T-helper 22 cell (primary cell): ENCODE data around the gene FSTL4.

Experiments used
- DNase-seq: peaks from one replicate; pipeline ENCODE4 v3.0.0-alpha.2; 2020; ENCODE audit warnings: low read depth

The FSTL4 gene

DNA sequence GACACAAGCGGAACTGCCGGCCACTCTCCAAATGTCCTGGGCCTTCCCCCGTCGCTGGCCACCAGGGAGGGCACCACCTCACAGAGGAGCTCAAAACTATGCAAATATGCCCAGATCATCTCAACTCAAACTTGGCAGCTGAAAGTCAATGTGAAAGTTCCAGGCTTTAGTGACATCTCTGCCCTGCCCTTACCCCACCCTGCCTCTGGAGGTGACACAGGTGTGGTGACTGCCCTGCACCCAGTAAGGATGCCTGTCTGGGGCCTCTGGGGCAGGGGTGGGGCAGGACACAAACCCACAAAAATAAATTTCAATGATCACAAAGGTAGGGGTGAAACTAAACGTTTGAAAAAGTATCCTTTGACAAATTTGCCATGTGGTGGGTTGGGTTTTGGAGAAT is 347.1 kb downstream of the FSTL4 start:
- no peak for DNase-seq

DNA sequence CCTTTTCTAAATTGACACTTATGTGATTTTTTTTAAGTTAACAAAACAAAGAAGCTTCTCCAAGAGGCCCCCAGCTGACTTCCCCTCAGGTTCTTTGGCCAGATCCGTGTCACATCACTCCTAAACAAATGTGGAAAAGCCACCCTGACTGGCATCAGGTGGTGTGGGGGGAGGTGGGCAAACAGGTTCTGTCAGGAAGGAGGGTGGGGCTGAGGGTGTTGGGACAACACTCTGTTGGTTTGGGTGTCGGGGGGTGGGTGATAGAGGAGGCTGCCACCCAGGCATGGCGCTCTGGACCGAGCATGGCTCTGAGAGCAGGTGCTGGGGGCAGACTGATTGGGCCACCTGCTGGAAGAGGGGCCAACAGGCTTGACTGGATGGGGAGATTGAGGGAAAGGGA is 349.7 kb downstream of the FSTL4 start:
- DNase-seq, result no peak

DNA sequence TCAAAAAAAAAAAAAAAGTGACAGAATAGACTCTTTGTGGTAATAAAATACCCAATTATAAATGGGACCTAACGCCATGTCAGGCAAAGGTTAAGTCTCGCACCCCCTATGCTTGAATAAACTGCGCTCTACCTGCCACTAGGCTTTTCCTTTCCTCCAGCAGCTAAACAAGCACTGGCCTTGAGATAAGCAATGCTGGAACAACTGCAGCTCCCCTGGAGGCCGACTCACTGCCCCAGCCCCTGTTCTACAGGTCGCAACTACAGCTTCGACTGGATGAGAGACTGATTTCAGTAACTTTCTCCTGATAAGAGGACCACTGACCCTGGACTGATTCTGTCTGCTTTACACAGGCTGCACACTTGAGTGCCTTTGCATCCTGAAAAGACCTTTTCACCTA is 350.3 kb downstream of the FSTL4 start:
- DNase-seq, result no peak

DNA sequence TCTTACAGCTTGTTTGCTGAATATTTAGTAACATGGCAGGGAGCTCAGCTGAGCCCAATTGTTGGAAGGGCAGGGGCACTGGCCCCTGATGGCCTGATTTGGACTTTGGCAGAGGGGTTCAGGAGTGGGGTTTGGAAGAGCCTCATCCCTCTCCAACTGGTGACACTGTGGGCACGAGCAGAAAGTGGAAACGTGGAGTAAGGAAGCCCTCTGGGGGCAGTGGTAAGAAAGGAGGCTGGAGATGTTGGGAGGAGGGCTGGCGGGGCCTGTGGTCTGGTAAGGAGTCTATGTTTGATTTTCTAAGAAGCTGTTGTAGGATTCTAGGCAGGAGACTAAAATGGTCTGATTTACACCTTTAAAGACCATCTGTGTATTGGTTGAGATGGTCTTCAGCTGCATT is 351.6 kb downstream of the FSTL4 start:
- DNase-seq, result no peak

DNA sequence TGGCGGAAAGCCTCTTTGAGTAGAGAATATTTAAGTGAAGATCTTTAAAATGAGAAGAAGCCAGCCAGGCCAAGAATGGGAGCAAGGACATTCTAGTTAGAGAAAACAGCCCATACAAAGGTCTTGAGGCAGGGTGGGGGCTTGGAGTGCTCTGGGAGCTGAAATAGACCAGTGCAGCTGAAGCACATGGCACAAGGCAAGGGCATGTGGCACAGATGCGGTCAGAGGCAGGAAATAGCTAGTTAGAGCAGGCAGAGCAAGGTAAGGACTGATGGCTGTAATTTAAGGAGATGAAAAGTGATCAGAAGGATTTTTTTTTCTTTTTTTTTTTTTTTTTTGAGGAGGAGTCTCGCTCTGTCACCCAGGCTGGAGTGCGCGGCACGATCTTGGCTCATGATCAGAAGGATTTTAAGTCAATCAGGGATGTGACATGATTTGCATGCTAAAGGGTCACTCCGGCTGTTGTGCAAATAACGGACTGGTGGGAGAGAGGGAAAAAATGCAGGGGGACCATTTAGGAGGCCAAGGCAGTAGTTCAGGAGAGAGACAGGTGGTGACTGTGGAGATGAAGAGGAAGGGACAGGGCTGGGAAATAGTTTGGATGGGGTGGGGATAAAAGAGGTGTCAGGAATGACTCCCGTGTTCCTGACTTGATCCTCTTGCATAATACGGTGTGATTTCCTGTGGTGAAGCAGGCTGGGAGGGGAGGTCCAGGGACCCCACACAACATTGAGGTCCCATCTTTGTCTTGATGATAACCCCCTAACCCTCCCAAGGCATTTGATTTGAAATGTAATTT is 352.9 kb downstream of the FSTL4 start:
- DNase-seq, result no peak

DNA sequence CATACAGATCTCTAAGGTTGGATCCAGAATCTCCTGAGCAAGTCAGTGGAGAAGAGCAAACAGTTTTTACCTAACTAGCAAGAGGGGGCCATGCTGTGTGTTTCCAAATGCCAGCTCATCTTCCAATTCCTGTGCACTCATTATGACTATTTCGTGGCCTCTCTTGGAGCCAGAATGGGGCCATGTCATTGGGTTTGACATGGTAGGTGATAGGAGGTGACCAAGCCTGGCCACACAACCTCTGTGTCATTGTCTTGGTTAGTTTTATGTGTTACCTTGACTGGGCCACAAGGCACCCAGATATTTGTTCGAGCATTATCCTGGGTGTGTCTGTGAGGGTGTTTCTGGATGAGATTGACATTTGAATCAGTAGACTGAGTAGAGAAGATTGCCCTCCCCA is 354.4 kb downstream of the FSTL4 start:
- no peak for DNase-seq

DNA sequence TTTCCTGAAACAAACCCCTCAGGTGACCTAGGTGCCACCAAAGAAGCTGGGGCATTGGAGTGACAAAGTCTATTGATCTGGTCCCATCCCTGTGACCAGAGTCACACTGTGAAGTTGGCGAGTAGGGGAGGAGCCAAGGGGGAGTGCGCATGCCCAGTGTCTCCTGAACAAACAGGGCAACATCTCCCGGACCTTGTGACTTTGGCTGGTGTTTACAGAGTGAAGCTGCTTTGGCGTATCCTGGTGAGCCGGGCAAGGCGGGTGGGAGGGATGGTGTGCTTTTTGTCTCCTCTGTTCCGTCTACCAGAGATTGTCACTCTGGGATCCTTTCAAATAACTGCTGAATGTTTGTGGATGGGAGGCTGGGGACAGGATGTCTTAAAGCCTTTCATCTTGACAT is 356.1 kb downstream of the FSTL4 start:
- DNase-seq, result no peak

DNA sequence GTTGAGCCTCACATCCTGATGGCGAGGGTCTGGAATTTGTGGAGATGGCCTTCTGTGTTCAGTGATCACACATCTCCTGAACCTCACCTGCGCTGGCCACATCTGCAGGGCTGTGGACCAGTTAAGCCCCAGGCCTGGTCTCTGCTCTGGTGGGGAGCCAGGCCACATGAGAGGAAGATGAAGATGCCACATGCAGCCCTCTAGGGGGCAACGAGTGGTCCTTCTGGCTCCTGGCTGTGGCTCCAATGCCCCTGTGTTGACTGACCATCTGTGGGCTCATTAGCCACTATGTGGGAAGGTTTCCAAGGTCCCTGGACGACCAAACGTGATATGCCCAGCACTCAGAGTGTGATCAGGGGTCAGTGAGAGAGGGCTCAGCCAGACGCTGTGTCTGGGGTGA is 357.5 kb downstream of the FSTL4 start:
- no peak for DNase-seq

DNA sequence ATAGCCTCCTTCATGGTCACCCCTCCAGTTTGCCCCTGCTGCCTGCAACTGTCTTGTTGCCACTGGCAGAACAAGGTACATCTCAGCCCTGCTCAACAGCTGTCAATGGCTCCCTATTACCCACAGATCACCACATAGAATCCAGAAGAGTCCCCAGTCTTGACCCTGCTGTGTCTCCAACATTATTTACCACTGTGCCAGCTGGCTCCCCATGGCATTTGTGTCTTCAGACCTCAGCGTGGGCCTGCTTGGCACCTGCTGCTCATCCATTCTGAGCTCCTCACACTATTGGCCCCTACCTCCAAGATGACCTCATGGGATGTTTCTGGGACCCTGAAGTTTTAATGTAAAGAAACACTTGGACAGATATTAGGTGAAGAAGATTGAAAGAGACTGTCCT is 358.7 kb downstream of the FSTL4 start:
- DNase-seq, result no peak

DNA sequence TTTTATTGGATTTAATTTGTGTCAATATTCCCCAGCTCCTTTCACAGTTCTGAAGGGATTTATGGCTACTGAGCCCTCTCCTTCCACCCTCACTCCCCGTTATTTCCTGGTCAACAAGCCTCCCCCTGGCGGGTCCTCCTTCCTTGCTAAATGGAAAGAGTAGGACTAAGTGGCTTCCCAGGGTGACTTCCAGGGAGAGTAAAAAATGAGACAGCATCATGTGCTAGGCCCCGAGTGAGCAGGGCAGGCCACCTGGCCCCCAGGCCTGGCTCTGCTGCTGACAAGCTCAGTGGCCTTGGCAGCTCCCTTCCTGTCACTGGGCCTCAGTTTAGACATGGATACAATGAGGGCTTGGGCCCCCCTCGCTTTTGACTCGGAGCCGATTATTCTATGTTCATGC is 359.3 kb downstream of the FSTL4 start:
- no peak for DNase-seq

DNA sequence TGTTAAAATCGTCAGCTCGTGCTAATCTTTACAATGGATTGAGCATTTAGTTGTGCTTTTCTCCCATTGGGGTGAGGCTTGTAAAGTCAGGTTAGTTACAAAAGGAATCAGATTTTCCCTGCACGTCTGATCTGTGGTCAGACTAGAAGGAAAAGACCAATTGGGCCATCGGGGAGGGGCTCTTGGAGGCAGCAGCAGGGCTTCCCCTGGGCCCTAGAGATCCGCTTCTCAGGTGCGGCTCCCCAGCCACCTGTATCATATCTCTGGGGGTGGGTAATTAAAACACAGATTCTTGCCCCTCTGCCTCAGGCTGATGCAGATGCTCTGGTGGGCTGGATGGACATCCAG is 360.2 kb downstream of the FSTL4 start:
- no peak for DNase-seq

DNA sequence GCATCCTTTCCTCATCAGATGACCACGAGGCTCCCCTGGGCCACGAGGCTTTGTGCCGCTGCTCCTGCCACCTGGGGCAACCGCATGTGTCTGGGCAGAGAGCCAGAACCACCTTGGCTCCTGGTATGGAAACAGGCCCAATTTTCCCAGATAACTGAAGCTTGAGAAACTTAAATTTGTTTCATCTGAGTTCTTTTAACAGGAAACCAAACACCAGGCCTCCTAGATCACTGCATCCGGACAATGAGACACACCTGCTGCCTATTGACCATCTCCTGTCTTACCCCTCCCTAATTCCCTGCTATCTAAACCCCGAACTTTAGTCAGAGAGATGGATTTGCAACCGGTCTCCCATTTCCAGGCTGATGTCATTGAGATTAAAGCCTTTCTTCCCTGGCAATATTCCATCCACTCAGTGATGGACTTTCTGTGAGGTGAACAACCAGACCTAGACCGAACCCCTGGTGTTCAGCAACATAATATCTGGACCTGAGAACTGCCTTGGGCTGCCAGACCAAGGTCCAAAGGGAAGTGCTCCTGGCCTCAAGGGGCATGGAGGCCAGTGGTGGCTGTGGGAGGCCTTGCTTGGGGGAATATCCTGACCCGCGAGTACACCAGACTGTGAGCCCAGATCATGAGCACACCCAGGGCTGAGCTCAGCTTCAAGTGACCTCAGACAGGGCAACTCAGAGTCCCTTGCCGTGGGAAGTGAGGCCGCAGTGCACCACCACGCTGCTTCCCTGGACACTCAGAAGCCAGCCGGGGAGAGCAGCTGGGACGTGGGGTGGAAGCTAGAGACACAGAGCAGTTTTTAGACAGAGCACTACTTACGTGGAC is 360.8 kb downstream of the FSTL4 start:
- DNase-seq, result no peak

DNA sequence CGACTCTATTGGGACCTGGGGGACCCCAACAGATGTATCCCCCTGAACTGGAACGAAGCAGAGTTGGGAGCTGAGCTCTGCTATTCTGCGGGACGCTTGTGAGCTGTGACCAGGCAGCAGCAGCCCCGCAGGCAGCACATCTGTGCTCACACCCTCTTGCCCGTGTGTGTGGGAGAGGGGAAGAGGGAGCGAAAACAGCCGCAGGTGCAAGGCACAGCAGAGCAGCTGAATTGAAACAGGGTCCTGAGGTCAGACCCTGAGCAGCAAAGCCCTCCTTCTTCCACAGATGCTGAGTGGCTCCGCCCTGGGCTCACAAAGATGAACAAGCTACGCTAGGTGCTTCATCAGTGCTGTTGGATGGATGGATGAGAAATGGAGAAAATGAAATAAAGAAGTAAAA is 361.8 kb downstream of the FSTL4 start:
- no peak for DNase-seq

DNA sequence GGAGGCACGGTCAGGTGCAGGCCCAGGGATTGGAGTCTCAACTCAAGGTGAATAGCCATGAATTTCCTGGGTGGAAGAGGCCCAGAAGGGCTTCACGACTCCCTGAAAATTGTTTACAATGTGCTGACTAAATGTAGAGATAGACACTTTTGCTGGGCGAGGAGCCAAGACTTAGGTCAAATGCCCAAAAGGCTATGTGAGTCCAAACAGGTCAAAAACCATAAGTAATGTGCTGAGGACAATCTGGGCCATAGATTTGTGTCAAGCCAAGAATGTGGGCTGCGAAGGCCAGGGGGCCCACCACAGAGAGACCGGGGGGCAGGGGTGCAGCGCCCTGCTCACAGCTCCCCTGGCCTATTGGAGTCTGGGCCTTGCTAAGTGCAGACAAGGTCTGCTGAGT is 362.7 kb downstream of the FSTL4 start:
- no peak for DNase-seq

DNA sequence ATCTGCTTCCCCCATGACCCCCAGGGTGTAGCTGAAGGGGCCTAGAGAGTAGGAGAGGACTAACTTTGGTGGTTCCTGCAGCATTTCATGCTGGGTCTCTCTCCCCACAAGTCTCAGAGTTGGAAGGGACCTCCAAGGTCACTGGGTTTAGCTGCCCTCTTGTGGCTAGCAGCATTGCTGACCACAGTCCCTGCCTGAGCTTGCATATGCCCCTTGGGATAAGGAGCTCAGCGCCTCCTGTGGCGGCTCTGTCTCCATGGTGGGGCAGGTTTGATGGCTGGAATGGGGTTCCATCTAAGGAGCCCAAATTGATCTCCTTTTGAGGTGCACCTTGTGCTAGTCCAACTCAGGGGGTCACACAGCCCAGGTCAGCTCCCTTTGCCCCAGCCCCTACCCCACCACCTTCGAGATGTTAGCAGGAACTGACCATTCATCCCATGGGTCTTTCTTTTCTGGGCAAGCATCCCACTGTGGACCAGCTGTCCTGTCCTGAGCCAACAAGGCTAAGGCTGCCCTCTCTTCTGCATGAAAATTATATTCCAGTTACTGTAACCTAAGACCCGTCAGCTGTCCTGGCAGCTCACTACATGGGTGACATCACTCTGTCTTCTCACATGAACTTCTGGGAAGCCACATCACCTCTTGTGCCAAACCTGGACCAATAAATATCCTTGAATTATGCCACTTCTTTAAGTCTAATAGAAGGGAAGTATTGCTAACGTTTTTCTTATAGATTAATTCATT is 364.3 kb downstream of the FSTL4 start:
- DNase-seq, result no peak

DNA sequence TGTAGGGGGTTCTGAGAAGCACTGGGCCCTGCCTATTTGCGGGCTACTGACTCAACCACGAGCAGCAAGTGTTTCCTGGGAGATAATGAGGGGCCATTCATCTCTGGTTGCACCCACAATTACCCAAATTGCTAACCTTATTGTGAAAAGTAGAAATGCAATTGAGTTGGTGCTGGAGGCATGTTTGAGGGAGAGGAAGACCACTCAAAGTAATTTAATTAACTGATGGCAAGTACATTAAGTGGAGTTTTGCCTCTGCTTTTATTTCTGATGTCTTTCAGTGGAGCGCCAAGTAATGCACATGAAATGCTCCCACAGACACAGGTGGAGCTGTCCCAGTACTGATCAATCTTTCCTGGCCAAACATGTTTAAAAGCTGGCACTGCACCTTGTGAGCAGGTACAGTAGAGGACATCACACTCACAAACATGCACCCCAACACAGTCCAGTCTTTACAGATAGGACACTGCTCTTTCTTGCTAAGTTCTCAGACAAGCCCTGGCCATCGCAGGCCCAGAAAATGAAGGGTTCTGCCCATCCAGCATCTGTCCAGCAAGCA is 365.1 kb downstream of the FSTL4 start:
- no peak for DNase-seq

DNA sequence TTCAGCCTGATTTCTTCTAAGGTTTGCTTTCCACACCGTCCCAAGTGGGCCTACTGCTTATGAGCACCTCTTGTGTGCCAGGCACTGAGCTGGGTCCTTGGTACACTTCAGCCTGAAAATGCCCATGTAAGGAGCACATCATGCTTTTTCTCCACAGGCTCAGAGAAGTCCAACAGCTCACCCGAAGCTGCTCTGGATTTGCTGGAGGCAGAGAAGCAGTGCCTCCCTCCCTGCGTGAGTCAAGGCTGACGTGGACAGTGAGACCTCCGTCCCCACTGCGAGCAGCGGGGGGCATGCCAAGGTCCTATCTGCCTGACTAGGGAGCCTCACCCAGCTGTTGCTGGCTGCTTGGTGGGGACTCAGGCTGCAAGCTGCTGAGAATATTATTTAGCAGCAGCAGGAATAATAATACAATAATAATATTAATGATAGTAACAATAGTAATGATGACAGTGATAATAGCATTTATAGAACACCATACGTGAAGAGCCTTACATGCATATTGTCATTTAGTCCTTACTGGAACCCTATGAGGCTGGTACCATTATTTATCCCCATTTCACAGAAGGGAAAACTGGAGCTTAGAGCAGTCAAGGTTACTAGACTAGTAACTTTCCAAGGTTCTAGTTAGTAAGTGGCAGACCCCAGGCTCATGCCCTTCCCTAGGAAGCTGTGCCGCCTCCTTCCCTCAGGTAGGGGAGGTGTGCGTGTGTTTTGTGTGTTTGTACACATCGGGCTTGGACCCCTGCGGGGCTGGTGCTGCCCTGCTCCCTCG is 365.8 kb downstream of the FSTL4 start:
- no peak for DNase-seq

DNA sequence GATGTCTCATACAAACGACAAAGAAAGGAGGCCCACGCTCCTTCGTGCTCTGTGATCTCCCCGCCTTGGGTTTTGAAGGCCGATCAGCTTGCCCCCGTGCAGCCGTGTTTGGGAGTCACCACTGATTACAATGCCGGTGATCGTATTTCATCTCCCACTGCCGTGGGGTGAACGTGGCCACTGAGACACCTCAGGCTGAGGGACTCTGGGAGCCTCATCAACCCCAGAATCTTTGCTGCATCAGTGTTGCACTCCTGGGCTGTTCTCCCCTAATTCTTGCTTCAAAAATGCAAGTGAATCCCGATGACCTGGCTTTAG is 366.3 kb downstream of the FSTL4 start:
- no peak for DNase-seq

DNA sequence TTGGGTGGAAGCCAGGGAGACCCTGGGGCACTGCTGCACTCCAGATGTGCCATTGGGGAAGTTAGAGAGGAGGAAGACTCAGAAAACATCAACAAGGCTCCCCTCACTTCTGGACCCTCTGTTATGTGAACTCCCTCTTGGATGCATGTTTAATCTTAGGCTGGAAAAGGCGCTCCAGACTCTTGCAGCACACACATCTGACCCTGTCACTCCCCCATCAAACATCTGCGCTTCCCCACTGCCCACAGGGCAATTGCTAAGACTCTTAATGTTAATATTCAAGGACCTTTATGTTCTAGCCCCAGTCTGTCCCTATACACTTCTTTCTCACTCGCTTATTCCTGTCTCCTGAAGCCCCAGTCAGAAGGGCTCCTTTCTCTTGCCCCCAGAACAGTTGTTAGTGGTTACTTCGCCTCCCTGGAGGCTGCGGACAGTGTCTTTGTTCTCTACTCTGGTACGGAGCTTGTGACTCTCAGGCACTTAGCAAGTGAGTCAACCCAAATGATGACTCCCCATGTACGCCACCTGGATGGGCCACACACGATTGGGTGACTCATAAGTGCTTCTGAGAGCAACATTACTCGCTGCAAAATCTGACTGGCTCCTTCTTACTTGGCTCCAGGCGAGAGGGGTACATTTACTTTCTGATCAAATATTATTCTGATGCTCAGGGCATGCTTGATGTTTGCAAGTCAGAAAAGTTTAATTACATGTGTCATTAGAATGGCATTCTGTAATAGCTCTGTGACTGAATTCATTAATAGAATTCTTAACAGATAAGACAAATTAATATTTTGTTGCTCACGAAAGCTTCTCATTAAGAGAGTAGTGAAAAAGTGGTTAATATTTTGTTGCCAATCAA is 366.9 kb downstream of the FSTL4 start:
- no peak for DNase-seq

DNA sequence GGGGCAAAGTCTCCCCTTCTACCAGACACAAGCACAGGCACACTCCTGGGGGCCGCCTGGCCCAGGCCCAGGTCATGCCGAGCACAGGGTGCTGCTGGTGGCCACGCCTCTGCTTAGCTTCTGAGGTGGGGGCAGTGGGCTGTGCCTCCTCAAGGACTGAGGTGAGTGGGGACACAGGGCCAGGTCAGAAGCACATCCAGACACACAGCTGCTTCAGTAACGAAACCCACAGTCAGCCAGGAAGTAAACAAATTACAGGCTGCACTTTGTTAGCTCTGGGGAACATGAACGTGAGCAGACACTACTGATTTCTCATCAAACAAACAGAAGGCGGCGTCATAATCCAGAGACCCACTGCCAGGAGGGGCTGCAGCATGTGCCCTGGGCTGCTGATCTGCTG is 368.1 kb downstream of the FSTL4 start:
- no peak for DNase-seq

DNA sequence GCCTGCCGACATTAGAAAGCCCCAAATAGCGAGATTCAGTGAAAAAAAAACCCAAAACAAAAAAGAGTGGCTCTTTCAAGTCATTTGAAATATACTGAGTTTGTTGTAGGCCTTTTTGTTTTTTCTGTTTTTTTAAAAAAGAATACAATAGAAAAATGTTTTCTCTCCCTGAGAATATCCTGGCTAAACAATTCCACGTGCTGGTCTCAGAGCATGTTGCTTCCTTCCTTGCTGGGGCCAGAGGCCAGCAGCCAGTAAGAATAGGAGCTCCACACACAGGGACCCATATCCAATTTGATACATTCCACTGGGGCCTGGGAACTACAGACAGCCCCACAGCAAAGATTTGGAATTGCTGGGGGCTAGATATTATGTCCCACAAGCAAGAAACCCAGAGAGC is 369.1 kb downstream of the FSTL4 start:
- no peak for DNase-seq
